OCI-LY3 (cell line): ENCODE results near the gene ADARB2.

Experiments used
- H2AFZ ChIP-seq: fragments of 200-600, 300-600 bp; shearing (Covaris generic); 2 replicates; pipeline ENCODE4 v1.6.0; 2014; ENCODE audit warnings: antibody characterized with exemption, low read depth, low read length
- H3K27ac ChIP-seq: fragments of 200-600, 300-600 bp; sonication (generic); 2 replicates; pipeline ENCODE4 v1.5.1; 2014; ENCODE audit warnings: mild to moderate bottlenecking, low read length, moderate library complexity, mixed read lengths
- H3K27me3 ChIP-seq: fragments of 200-600, 300-600 bp; sonication (generic); 2 replicates; pipeline ENCODE4 v1.6.1; 2014; ENCODE audit warnings: low read depth, low read length, mixed read lengths
- H3K36me3 ChIP-seq: fragments of 200-600, 300-600 bp; sonication (generic); replicated peaks from 2 replicates; pipeline ENCODE3; 2014; ENCODE audit warnings: low read depth, low read length, mixed read lengths
- H3K4me1 ChIP-seq: fragments of 300-600, 200-600 bp; sonication (generic); 2 replicates; pipeline ENCODE4 v1.6.1; 2014; ENCODE audit warnings: low read length, mixed read lengths
- H3K4me2 ChIP-seq: fragments of 200-600, 300-600 bp; sonication (generic); 2 replicates; pipeline ENCODE4 v1.6.1; 2014; ENCODE audit warnings: low read length, mixed read lengths
- H3K4me3 ChIP-seq: fragments of 300-600, 200-600 bp; sonication (generic); 2 replicates; pipeline ENCODE4 v1.5.1; 2014; ENCODE audit warnings: antibody characterized with exemption, mild to moderate bottlenecking, low read length, moderate library complexity
- H3K79me2 ChIP-seq: fragments of 300-600, 200-600 bp; shearing (Covaris generic); 2 replicates; pipeline ENCODE4 v1.6.1; 2014; ENCODE audit warnings: mild to moderate bottlenecking, low read length, mixed read lengths
- H3K9ac ChIP-seq: fragments of 300-600, 200-600 bp; shearing (Covaris generic); 2 replicates; pipeline ENCODE4 v1.6.0; 2014; ENCODE audit warnings: mild to moderate bottlenecking, low read length, moderate library complexity
- H3K9me3 ChIP-seq: fragments of 200-600, 300-600 bp; shearing (Covaris generic); 2 replicates; pipeline ENCODE4 v1.6.1; 2014; ENCODE audit warnings: low read length, mixed read lengths; ENCODE audit not compliant: insufficient read depth
- H4K20me1 ChIP-seq: fragments of 200-600, 300-600 bp; sonication (generic); 2 replicates; pipeline ENCODE4 v1.6.1; 2016; ENCODE audit warnings: low read length, mixed read lengths; ENCODE audit not compliant: insufficient read depth
- CTCF ChIP-seq: fragments of 200-600, 300-600 bp; sonication (generic); IDR thresholded peaks from 2 replicates; pipeline ENCODE4 v1.5.1; 2014; ENCODE audit warnings: antibody characterized with exemption, low read length, low read depth
- EZH2phosphoT487 ChIP-seq: fragments of 200-600 bp; shearing (Covaris generic); IDR thresholded peaks from 2 replicates; pipeline ENCODE4 v1.6.1; 2018; ENCODE audit warnings: antibody characterized with exemption, mixed run types, low read depth

The ADARB2 gene

DNA sequence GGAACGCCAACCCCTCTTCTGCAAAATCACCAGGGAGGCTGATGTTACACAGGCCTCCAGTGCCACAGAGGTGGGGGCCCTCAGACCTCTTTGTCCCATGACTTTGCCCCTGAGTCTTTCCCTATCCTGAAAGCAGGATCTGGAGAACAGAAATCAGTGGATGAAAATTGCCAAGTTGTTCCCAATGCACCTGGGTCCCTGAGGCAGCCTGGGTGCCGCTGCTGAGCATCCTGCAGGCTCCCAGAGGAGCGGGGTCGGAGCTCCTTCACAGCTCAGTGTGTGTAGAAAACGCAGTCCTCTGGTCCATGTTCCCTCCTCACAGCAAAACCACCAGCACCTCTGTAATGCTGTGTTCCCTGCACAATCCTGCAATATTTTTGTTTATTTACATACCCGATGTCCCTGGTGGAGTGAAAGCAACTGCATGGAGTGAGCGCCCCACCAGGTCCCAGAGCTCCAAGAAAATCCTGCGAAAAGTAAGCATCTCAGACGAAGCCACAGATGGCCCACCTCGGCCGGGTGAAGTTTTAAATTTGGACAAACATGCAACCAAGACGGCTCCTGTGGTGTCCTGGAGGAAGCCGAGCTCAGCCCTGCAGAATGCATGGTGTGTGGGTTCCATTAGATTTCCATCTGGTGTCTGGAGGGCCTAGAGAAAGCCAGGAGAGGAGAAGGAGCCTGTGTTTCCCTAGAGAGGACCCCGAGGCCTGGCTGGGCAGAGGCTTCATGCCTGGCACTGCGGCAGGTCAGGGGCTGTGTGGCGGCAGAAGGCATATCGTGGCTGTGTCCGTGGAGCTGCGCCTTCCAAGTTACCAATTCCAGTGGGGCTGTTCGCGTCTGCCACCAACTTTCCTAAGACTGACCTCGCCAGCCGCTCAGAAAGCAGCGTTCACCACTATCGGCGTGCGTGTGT, 445.9 kb downstream of the ADARB2 start:
- Histone ChIP-seq H4K20me1 (no peaks in the 10 kb centered on the region), H3K9me3 (no peaks in the 10 kb centered on the region), H3K9ac (no peak overlapping the region), H3K27ac (no peak overlapping the region), H2AFZ (no peak overlapping the region), H3K79me2 (no peaks in the 10 kb centered on the region), H3K4me3 (no peak overlapping the region), H3K4me1 (peaks cover 8% of the 10 kb centered on the region; the same call in 1 of the 2 replicates), H3K36me3 (no peaks in the 10 kb centered on the region), H3K27me3 (peaks cover 6% of the 10 kb centered on the region; the same call in 1 of the 2 replicates), H3K4me2 (no peak overlapping the region)
- TF ChIP-seq EZH2phosphoT487: no peak

DNA sequence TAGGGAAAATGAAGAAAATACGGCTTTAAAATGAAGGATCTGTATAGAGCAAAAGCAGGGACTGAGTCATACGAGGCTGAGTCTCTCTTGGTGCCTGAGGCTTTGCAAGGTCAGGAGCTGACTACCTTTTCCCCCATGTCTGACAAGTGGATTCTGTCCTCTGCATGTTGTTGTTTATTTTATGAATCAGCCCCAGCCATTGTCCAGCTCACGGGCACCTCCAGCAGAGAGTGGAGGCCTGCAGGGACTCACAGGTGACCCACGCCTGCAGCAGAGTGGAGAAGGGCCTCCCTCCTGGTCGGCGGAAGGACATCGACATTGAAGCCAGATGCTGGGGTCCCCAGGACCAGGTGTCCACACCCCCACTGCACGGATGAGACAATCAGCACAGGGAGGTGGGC, 447.3 kb downstream of the ADARB2 start:
- Histone ChIP-seq H3K27me3 (peaks cover 6% of the 10 kb centered on the region; the same call in 1 of the 2 replicates), H3K9ac (no peak overlapping the region), H3K4me2 (no peak overlapping the region), H3K4me1 (peaks cover 8% of the 10 kb centered on the region; the same call in 1 of the 2 replicates), H2AFZ (no peak overlapping the region), H3K27ac (no peak overlapping the region), H3K9me3 (no peaks in the 10 kb centered on the region), H4K20me1 (no peaks in the 10 kb centered on the region), H3K36me3 (no peaks in the 10 kb centered on the region), H3K79me2 (no peaks in the 10 kb centered on the region), H3K4me3 (no peak overlapping the region)
- no peak for TF ChIP-seq EZH2phosphoT487
- no peak for TF ChIP-seq CTCF

DNA sequence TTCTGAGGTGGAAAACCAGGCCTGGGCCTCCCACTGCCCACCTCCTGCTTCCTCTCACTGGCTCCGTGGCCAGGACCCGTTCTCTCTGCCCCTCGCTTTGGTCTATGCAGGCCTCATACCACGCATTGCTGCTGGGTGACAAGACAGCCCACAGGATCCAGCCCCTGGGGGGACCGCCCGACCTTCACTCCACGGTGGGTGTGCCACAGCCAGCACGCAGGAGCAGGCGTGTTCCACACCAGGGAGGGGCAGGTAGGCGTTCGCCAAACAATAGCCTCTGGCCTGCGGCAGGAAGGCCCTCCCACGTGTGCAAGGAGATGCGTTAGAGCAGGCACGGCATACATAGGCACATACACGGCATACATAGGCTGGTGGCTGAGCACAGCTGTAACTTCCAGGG, 447.7 kb downstream of the ADARB2 start:
- H3K4me2 ChIP-seq: no peak overlapping the region
- no peaks in the 10 kb centered on the region for H3K79me2 ChIP-seq
- H2AFZ ChIP-seq: no peak overlapping the region
- TF ChIP-seq CTCF: no peak
- TF ChIP-seq EZH2phosphoT487: no peak
- no peaks in the 10 kb centered on the region for H4K20me1 ChIP-seq
- H3K27me3 ChIP-seq: peaks cover 6% of the 10 kb centered on the region; the same call in 1 of the 2 replicates
- H3K9ac ChIP-seq: no peak overlapping the region
- peaks cover 8% of the 10 kb centered on the region; the same call in 1 of the 2 replicates for H3K4me1 ChIP-seq
- no peaks in the 10 kb centered on the region for H3K36me3 ChIP-seq
- no peaks in the 10 kb centered on the region for H3K9me3 ChIP-seq
- no peak overlapping the region for H3K27ac ChIP-seq
- H3K4me3 ChIP-seq: no peak overlapping the region

DNA sequence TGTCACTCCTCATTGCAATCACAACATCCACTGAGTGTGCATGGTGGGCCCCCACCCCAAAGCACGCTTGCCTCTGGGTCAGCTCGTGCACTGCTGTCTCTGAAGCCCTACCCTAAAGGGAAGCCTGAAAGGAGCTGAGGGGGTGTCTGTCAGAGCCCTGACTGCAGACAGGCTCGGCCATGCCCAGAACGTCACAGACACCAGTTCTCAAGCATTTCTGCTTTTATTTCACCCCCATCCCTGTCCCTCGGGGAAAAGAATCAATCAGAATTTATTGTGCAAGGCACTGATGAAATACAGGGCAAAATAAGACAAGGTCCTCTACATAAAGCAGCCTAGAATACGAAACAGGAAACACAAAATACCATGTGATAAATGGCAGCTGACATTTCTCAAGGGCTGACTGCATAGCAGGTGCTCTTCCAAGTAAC, 449.3 kb downstream of the ADARB2 start:
- Histone ChIP-seq H3K4me3 (0 out of 2 replicates have a peak overlapping the region, but pooled peaks have one; percentile 13), H3K79me2 (no peaks in the 10 kb centered on the region), H3K9ac (no peak overlapping the region), H4K20me1 (no peaks in the 10 kb centered on the region), H3K27ac (no peak overlapping the region), H3K9me3 (no peaks in the 10 kb centered on the region), H3K36me3 (no peaks in the 10 kb centered on the region), H3K4me1 (peaks cover 8% of the 10 kb centered on the region; the same call in 1 of the 2 replicates), H3K4me2 (peak overlapping the region; percentile 26), H3K27me3 (no peaks in the 10 kb centered on the region), H2AFZ (peak overlapping the region; percentile 54; the same call in 1 of the 2 replicates)
- no peak for TF ChIP-seq EZH2phosphoT487
- TF ChIP-seq CTCF: no peak
